NT2/D1 (cell line): ENCODE data around the gene PHLPP1.

Experiments used
- DNase-seq: peaks from one replicate; pipeline ENCODE4 v3.0.0-alpha.2; 2011; ENCODE audit warnings: low read depth, low spot score
- H3K27me3 ChIP-seq: 2 replicates; pipeline ENCODE4 v1.6.0; 2011; ENCODE audit warnings: mild to moderate bottlenecking; ENCODE audit not compliant: insufficient read length, insufficient read depth
- H3K36me3 ChIP-seq: 2 replicates; pipeline ENCODE4 v1.6.1; 2011; ENCODE audit warnings: mild to moderate bottlenecking, low read length, mixed read lengths; ENCODE audit not compliant: insufficient read depth, insufficient read length
- H3K4me1 ChIP-seq: 2 replicates; pipeline ENCODE4 v1.5.1; 2011; ENCODE audit not compliant: insufficient read depth, insufficient read length
- H3K4me3 ChIP-seq: 2 replicates; pipeline ENCODE4 v1.5.1; 2011; ENCODE audit warnings: low read depth; ENCODE audit not compliant: insufficient read length
- H3K9ac ChIP-seq: 2 replicates; pipeline ENCODE4 v1.6.0; 2011; ENCODE audit warnings: low read depth; ENCODE audit not compliant: insufficient read length
- H3K9me3 ChIP-seq: 2 replicates; pipeline ENCODE4 v1.5.1; 2011; ENCODE audit warnings: mild to moderate bottlenecking, low read length; ENCODE audit not compliant: insufficient read depth
- SUZ12 ChIP-seq: IDR thresholded peaks from 2 replicates; pipeline ENCODE4 v1.6.1; 2011; ENCODE audit not compliant: insufficient read length, insufficient read depth; ENCODE audit errors: extremely low read depth
- YY1 ChIP-seq: IDR thresholded peaks from 2 replicates; pipeline ENCODE4 v1.6.1; 2011; ENCODE audit not compliant: insufficient read length, insufficient read depth
- ZNF274 ChIP-seq: IDR thresholded peaks from 2 replicates; pipeline ENCODE4 v1.6.1; 2011; ENCODE audit warnings: mild to moderate bottlenecking, low read depth, low read length

The PHLPP1 gene

GRCh38 chr18:63016270-63016669, 300.9 kb downstream of the PHLPP1 start:
- H3K4me1 ChIP-seq: no peaks in the 10 kb centered on the region
- no peaks in the 10 kb centered on the region for H3K36me3 ChIP-seq
- H3K4me3 ChIP-seq: no peak overlapping the region
- H3K27me3 ChIP-seq: no peaks in the 10 kb centered on the region
- TF ChIP-seq YY1 (no peak), SUZ12 (no peak), ZNF274 (no peak)
- H3K9ac ChIP-seq: no peak overlapping the region
- DNase-seq: peak; percentile 36
- H3K9me3 ChIP-seq: peaks cover 10% of the 10 kb centered on the region; the same call in 1 of the 2 replicates

GRCh38 chr18:63017076-63017475, 301.7 kb downstream of the PHLPP1 start:
- Histone ChIP-seq H3K9me3 (peaks cover 10% of the 10 kb centered on the region; the same call in 1 of the 2 replicates), H3K9ac (no peak overlapping the region), H3K36me3 (no peaks in the 10 kb centered on the region), H3K4me1 (no peaks in the 10 kb centered on the region), H3K27me3 (no peaks in the 10 kb centered on the region), H3K4me3 (no peak overlapping the region)
- no peak for DNase-seq
- TF ChIP-seq YY1: no peak
- no peak for TF ChIP-seq SUZ12
- TF ChIP-seq ZNF274: no peak

GRCh38 chr18:63017977-63018376, 302.6 kb downstream of the PHLPP1 start:
- no peak overlapping the region for H3K9ac ChIP-seq
- peaks cover 10% of the 10 kb centered on the region; the same call in 1 of the 2 replicates for H3K9me3 ChIP-seq
- no peaks in the 10 kb centered on the region for H3K36me3 ChIP-seq
- no peaks in the 10 kb centered on the region for H3K27me3 ChIP-seq
- no peak for DNase-seq
- H3K4me3 ChIP-seq: no peak overlapping the region
- no peak for TF ChIP-seq ZNF274
- TF ChIP-seq SUZ12: no peak
- no peaks in the 10 kb centered on the region for H3K4me1 ChIP-seq

GRCh38 chr18:63022429-63023022, 307.2 kb downstream of the PHLPP1 start:
- Histone ChIP-seq H3K9me3 (peaks cover 9% of the 10 kb centered on the region; the same call in 1 of the 2 replicates), H3K4me3 (no peak overlapping the region), H3K27me3 (no peaks in the 10 kb centered on the region), H3K9ac (no peak overlapping the region), H3K4me1 (no peaks in the 10 kb centered on the region), H3K36me3 (no peaks in the 10 kb centered on the region)
- DNase-seq: no peak
- TF ChIP-seq SUZ12: no peak
- no peak for TF ChIP-seq ZNF274
- no peak for TF ChIP-seq YY1

GRCh38 chr18:63025251-63026090, 310.1 kb downstream of the PHLPP1 start:
- Histone ChIP-seq H3K27me3 (no peaks in the 10 kb centered on the region), H3K4me3 (no peak overlapping the region), H3K9me3 (no peaks in the 10 kb centered on the region), H3K9ac (no peak overlapping the region), H3K4me1 (no peaks in the 10 kb centered on the region), H3K36me3 (no peaks in the 10 kb centered on the region)
- DNase-seq: peak; percentile 28
- TF ChIP-seq ZNF274: no peak

GRCh38 chr18:63028380-63028779, 313.0 kb downstream of the PHLPP1 start:
- H3K4me1 ChIP-seq: no peaks in the 10 kb centered on the region
- H3K36me3 ChIP-seq: no peaks in the 10 kb centered on the region
- DNase-seq: no peak
- H3K9me3 ChIP-seq: no peaks in the 10 kb centered on the region
- H3K4me3 ChIP-seq: no peak overlapping the region
- no peak for TF ChIP-seq ZNF274
- TF ChIP-seq SUZ12: no peak
- TF ChIP-seq YY1: no peak
- H3K27me3 ChIP-seq: no peaks in the 10 kb centered on the region
- no peak overlapping the region for H3K9ac ChIP-seq
